Activated T-cell treated with anti-CD3 and anti-CD28 coated beads, Interleukin-2, amount 50 U/mL, for 24 hours (primary cell): ENCODE measurements around the gene VTA1.
"Not testable (repeated sequence)": the region's sequence is repeated elsewhere in the genome, so short reads cannot be mapped to it uniquely, and the experiment has no call there.

Experiments used
- DNase-seq: peaks from one replicate; pipeline ENCODE4 v3.0.0-alpha.2; 2020
- H3K27ac Mint-ChIP-seq: 2 replicates; pipeline ENCODE4 v1.8.0; 2020; ENCODE audit warnings: mild to moderate bottlenecking, mixed read lengths
- H3K27me3 Mint-ChIP-seq: 2 replicates; pipeline ENCODE4 v1.8.0; 2020; ENCODE audit warnings: mixed read lengths
- H3K36me3 Mint-ChIP-seq: 2 replicates; pipeline ENCODE4 v1.8.0; 2020; ENCODE audit warnings: low read depth, mixed read lengths
- H3K4me1 Mint-ChIP-seq: 2 replicates; pipeline ENCODE4 v1.8.0; 2020; ENCODE audit warnings: low read depth, mixed read lengths
- H3K4me3 Mint-ChIP-seq: 2 replicates; pipeline ENCODE4 v1.8.0; 2020; ENCODE audit warnings: mild to moderate bottlenecking, moderate library complexity, mixed read lengths
- H3K9me3 Mint-ChIP-seq: 2 replicates; pipeline ENCODE4 v1.8.0; 2020; ENCODE audit warnings: mixed read lengths

Gene VTA1

DNA sequence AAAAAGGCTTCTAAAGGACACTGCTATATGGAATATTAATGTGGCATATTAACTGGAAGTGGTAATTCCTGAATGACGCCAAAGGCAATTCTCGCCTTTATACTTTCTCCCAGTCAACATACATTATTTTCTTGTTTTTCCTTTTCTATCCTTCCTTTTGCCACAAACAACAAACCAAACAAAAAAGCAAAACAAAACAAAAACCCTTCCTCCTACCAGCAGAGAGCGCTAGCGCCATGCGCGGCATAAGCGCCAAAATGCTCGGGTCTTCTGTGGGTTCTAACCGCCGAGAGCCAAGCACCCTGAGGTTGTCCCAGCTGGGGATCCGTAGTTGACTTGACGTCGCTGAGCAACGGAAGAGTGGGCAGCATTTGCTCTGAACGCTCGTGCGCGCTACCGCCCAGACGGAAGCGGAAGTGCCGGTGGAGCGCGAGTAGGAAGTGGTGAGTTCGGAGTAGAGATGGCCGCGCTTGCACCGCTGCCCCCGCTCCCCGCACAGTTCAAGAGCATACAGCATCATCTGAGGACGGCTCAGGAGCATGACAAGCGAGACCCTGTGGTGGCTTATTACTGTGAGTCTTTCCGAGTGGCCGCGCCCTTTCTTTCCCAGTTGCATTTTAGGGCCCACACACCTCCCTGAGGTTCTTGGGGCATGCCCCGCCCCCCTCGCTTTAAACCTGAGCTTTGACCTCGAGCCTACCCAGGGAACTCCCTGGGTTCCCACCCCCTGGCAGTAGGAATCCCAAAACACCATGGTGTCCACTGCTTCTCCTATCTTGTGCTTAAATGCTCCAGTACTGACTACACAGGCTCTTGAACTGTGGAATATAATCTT lies at the start of gene VTA1, which contains the start of gene NMBR:
VTA1 (plus strand) TSS at position 436 of the 835 bp plus-strand sequence; CDS start at position 461, 25 bp downstream.
NMBR (minus strand) TSS at position 295 of the 835 bp plus-strand sequence. CDS start 58,464 bp downstream, outside the sequence.
- Mint-ChIP-seq H3K4me1 (peaks cover 58% of the 10 kb centered on the region), H3K27ac (peak within 1 kb of the TSS; percentile 95), H3K36me3 (peaks cover 43% of the 10 kb centered on the region), H3K9me3 (no peaks in the 10 kb centered on the region), H3K27me3 (no peaks in the 10 kb centered on the region), H3K4me3 (peak within 1 kb of the TSS; percentile 95)
- peak; percentile 93 for DNase-seq

- not testable (repeated sequence) for H3K4me3 Mint-ChIP-seq, H3K27ac Mint-ChIP-seq, DNase-seq, H3K9me3 Mint-ChIP-seq, H3K36me3 Mint-ChIP-seq, H3K27me3 Mint-ChIP-seq, H3K4me1 Mint-ChIP-seq
Observed at GRCh38 chr6:142104820-142105219, 42.2 kb upstream of the VTA1 start.

DNA sequence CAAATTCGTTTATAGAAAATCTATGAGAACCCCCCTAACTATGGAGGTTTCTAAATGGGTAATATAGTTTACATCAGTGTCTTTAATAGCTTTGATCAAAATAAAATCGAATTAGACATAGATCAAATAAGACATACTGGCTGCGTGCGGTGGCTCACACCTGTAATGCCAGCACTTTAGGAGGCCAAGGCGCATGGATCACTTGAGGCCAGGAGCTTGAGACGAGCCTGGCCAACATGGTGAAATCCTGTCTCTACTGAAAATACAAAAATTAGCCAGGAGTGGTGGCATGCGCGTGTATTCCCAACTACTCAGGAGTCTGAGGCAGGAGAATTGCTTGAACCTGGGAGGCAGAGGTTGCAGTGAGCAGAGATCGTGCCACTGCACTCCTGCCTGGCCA lies 36.2 kb upstream of the VTA1 start:
- H3K27ac Mint-ChIP-seq, H3K4me3 Mint-ChIP-seq, H3K36me3 Mint-ChIP-seq, H3K4me1 Mint-ChIP-seq, H3K27me3 Mint-ChIP-seq, DNase-seq, H3K9me3 Mint-ChIP-seq: not testable (repeated sequence)

DNA sequence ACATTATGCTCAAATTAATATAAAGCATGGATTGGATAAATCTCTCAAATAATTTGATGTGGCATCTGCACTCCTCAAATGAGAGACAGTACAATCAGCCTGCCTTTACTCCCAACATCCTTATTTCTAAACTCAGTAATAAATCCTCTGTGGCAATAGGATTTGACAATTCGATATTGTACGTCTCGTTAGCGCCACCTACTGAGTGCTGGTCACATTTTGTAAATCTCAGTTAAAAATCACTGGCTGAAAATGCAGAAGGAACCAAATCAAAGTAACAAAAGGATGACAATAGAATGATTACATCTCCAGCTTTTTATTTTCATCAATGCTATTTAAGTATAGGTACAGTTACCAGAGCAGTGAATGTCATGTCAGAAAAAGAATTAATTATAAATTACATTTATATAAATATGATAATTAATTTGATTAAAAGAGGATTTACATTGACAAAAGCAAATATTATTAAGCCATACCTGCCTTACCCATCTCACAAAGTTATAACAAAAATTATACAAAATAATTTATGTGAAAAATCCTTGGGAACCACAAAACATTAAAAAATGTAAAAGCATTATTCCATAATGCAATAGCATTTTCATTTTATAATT lies 34.5 kb upstream of the VTA1 start:
- Mint-ChIP-seq H3K27ac (no peak overlapping the region), H3K4me3 (no peak overlapping the region), H3K27me3 (peaks cover 5% of the 10 kb centered on the region), H3K36me3 (no peaks in the 10 kb centered on the region), H3K4me1 (no peaks in the 10 kb centered on the region), H3K9me3 (no peaks in the 10 kb centered on the region)
- DNase-seq = peak; percentile 65

DNA sequence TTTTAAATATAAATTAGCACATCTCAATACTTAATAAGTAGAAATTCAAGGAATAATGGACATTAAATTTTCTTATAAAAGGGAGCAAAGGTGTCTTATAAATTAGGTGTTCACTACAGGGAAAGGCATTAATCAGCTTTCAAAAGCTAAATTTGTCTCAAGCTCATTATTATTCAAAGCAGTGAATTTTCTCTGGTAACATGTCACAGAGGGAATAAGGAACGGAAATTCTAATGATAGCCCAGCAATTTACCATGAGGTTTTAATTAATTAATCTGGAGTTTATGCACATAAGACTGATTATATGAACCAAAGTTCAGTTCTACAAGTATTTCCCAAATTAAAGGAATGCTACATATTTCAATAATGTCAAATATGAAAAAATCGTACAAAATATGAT lies 29.7 kb upstream of the VTA1 start:
- no peaks in the 10 kb centered on the region for H3K9me3 Mint-ChIP-seq
- DNase-seq = no peak
- H3K4me3 Mint-ChIP-seq = no peak overlapping the region
- H3K27ac Mint-ChIP-seq = no peak overlapping the region
- H3K4me1 Mint-ChIP-seq = no peaks in the 10 kb centered on the region
- no peaks in the 10 kb centered on the region for H3K36me3 Mint-ChIP-seq
- peaks cover 13% of the 10 kb centered on the region for H3K27me3 Mint-ChIP-seq

DNA sequence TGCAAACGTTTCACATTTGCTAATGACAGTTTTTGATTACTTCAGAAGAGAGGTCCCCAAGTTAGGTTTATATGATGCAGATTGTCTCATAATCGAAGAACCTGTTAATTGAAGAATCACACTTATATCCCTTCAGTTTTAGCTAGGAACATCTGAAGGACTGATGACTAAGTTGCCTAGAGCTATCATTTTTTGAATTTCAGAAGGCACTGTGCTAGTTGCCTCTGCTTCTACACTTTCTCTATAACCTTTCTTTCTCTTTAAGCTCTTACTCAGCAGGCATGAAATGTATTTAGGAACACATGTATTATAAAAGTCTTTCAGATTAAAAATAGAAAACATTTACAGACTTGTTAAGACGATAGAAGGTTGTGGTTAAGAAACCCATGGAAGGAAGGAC lies 28.7 kb upstream of the VTA1 start:
- no peaks in the 10 kb centered on the region for H3K36me3 Mint-ChIP-seq
- H3K27ac Mint-ChIP-seq = no peak overlapping the region

DNA sequence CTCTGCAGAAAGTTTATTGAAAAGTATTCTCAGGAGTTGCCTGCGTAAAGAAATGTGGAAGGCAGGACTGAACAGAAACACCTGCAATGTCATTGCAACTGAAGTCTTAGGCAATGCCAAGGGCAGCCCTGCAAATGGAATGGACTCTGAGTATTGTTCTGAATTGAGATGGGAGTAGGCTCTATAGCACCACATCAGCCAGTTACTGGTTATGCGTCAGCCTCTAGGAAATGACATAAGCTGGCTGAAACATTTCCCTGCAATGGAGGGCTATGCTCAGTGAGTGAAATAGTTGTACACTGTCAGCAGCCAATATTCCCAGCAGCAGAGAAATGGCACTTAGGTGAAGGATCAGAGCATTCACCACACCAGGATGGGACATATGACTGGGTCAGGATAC lies 28.1 kb upstream of the VTA1 start:
- H3K36me3 Mint-ChIP-seq = no peaks in the 10 kb centered on the region
- peaks cover 12% of the 10 kb centered on the region for H3K27me3 Mint-ChIP-seq
- DNase-seq = no peak
- no peak overlapping the region for H3K4me3 Mint-ChIP-seq
- no peaks in the 10 kb centered on the region for H3K9me3 Mint-ChIP-seq
- no peak overlapping the region for H3K27ac Mint-ChIP-seq
- H3K4me1 Mint-ChIP-seq = no peaks in the 10 kb centered on the region

More for the DNA sequence above, 28.7 kb upstream of the VTA1 start:
- peaks cover 13% of the 10 kb centered on the region for H3K27me3 Mint-ChIP-seq
- H3K4me1 Mint-ChIP-seq = no peaks in the 10 kb centered on the region
- no peak for DNase-seq
- no peak overlapping the region for H3K4me3 Mint-ChIP-seq
- no peaks in the 10 kb centered on the region for H3K9me3 Mint-ChIP-seq

DNA sequence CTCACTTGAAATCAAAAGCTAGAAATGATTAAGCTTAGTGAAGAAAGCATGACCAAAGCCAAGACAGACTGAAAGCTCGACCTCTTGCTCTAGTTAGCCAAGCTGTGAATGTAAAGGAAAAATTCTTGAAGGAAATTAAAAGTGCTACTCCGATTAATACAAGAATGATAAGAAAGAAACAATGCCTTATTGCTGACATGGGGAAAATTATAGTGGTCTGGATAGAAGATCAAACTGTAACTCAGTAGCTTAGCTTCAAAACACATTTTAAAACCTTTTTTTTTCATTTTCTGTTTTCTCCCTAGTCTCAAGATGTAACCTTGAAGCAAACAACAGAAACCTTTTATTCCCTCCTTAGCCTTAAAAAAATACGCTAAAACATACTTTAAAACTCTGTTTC lies 25.7 kb upstream of the VTA1 start:
- H3K4me3 Mint-ChIP-seq = no peak overlapping the region
- no peaks in the 10 kb centered on the region for H3K9me3 Mint-ChIP-seq
- peaks cover 8% of the 10 kb centered on the region for H3K27me3 Mint-ChIP-seq
- DNase-seq = no peak
- H3K4me1 Mint-ChIP-seq = no peaks in the 10 kb centered on the region
- H3K27ac Mint-ChIP-seq = no peak overlapping the region
- H3K36me3 Mint-ChIP-seq = no peaks in the 10 kb centered on the region

DNA sequence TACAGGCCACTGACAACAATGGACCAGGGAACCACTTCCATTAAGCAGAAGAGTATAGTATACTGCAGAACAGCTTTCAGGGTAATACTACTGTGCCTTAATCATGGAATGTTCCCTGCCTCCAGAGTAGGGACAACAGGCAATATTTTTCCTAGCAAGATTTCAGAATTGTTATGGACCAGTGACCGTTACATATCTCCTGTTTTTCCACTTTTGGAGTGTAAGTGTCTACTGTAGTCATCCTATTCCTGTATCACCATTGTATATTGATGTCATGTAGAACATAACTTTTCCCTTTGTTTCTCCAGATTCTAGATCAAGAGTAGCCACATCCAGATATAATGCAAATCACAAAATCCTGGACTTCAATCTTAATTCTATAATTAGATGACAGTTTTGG lies 16.2 kb upstream of the VTA1 start:
- H3K4me1 Mint-ChIP-seq = no peaks in the 10 kb centered on the region
- no peaks in the 10 kb centered on the region for H3K9me3 Mint-ChIP-seq
- DNase-seq = no peak
- no peak overlapping the region for H3K4me3 Mint-ChIP-seq
- peaks cover 32% of the 10 kb centered on the region for H3K27me3 Mint-ChIP-seq
- no peak overlapping the region for H3K27ac Mint-ChIP-seq
- no peaks in the 10 kb centered on the region for H3K36me3 Mint-ChIP-seq

DNA sequence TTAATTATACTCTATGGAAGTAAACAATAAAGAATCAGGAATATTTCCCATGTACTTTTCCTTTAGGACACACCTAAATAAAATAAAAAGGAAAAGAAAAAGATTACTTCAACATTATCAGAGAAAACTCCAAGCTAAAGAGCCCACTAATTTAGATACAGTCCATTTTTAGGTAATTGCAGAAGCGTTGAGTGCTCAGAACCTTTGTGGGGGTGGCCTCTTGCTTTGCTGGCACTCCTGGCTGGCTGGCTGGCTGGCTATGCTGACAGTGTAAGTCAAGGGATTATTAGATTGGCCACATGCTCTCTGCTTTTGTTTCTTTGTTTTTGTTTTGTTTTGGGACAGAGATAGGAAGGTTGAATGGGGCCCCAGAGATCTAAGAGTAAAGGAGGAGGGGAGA lies 14.4 kb upstream of the VTA1 start, which contains the start of gene GJE1:
GJE1 (plus strand) TSS at position 301 of the 400 bp plus-strand sequence. CDS start 234 bp downstream, outside the sequence.
- Mint-ChIP-seq H3K4me3 (no peak within 1 kb of the TSS), H3K4me1 (no peaks in the 10 kb centered on the region), H3K9me3 (no peaks in the 10 kb centered on the region), H3K27ac (no peak within 1 kb of the TSS), H3K36me3 (no peaks in the 10 kb centered on the region), H3K27me3 (peaks cover 38% of the 10 kb centered on the region)
- DNase-seq = no peak

GRCh38 chr6:142138876-142139275 lies 8.2 kb upstream of the VTA1 start:
- H3K4me1 Mint-ChIP-seq = no peaks in the 10 kb centered on the region
- no peak overlapping the region for H3K4me3 Mint-ChIP-seq
- H3K9me3 Mint-ChIP-seq = no peaks in the 10 kb centered on the region
- no peak for DNase-seq
- no peak overlapping the region for H3K27ac Mint-ChIP-seq
- peaks cover 20% of the 10 kb centered on the region for H3K27me3 Mint-ChIP-seq
- no peaks in the 10 kb centered on the region for H3K36me3 Mint-ChIP-seq

- DNase-seq, H3K36me3 Mint-ChIP-seq, H3K9me3 Mint-ChIP-seq, H3K4me3 Mint-ChIP-seq, H3K27ac Mint-ChIP-seq: not testable (repeated sequence)
- peaks cover 17% of the 10 kb centered on the region for H3K27me3 Mint-ChIP-seq
- peaks cover 13% of the 10 kb centered on the region for H3K4me1 Mint-ChIP-seq
Observed at GRCh38 chr6:142141531-142141930, 5.5 kb upstream of the VTA1 start.

GRCh38 chr6:142152746-142153145 lies 5.7 kb downstream of the VTA1 start:
- no peaks in the 10 kb centered on the region for H3K27me3 Mint-ChIP-seq
- no peak overlapping the region for H3K4me3 Mint-ChIP-seq
- H3K4me1 Mint-ChIP-seq = peaks cover 80% of the 10 kb centered on the region
- peaks cover 45% of the 10 kb centered on the region for H3K36me3 Mint-ChIP-seq
- H3K9me3 Mint-ChIP-seq = no peaks in the 10 kb centered on the region
- peak overlapping the region; percentile 28 for H3K27ac Mint-ChIP-seq
- no peak for DNase-seq

GRCh38 chr6:142153196-142153595 lies 6.1 kb downstream of the VTA1 start:
- Mint-ChIP-seq H3K4me1 (peaks cover 79% of the 10 kb centered on the region), H3K36me3 (peaks cover 42% of the 10 kb centered on the region), H3K9me3 (no peaks in the 10 kb centered on the region), H3K4me3 (no peak overlapping the region), H3K27me3 (no peaks in the 10 kb centered on the region), H3K27ac (peak overlapping the region; percentile 28)
- DNase-seq = no peak

- H3K36me3 Mint-ChIP-seq = peaks cover 35% of the 10 kb centered on the region
- DNase-seq = no peak
- peaks cover 70% of the 10 kb centered on the region for H3K4me1 Mint-ChIP-seq
- no peaks in the 10 kb centered on the region for H3K27me3 Mint-ChIP-seq
- no peaks in the 10 kb centered on the region for H3K9me3 Mint-ChIP-seq
- no peak overlapping the region for H3K4me3 Mint-ChIP-seq
- no peak overlapping the region for H3K27ac Mint-ChIP-seq
Observed at GRCh38 chr6:142154336-142154735, 7.3 kb downstream of the VTA1 start.
